GM18520 (cell line): ENCODE data around the gene SHQ1.
"Not testable (repeated sequence)": the region's sequence is repeated elsewhere in the genome, so short reads cannot be mapped to it uniquely, and the experiment has no call there.

ENCODE experiments used
- ATAC-seq: cut with Tn5 transposase; IDR thresholded peaks from one replicate; pipeline ENCODE4 v1.9.1; 2021; ENCODE audit not compliant: unreplicated experiment

The SHQ1 gene

DNA sequence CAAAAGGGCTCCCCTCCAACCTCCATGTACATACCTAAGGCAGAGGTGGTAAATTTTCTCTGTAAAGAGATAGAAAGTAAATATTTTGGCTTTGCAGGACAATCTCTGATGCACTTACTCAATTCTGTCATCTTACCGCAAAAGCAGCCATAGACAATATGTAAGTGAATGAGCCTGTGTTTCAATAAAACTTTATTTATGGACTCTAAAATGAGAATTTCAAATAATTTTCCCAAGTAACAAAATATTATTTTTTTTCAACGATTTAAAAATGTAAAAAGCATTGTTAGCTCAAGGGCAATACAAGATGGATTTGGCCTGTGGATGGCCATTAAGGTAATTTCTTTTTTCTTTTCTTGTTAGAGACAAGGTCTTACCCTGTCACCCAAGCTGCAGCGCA, 44.7 kb downstream of the SHQ1 start:
- no peak for ATAC-seq

DNA sequence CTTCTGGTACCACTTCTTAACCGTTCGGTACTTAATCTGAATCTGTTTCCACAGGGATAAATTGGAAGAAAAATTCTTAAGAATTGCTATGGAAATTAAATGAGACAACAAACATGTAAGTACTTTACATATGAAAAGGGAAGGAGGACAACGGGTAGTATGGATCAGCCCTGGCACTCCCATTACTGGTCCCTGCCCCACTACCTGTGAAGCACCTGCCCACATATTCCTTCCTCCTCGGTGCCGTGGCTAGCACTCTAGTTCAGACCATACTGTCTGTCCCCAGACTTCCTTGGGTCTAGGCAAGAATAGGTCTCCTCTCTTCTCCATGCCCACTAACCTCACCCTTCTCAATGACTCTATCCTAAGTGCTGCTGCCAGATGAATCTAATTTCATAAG, 46.2 kb downstream of the SHQ1 start:
- ATAC-seq = no peak

DNA sequence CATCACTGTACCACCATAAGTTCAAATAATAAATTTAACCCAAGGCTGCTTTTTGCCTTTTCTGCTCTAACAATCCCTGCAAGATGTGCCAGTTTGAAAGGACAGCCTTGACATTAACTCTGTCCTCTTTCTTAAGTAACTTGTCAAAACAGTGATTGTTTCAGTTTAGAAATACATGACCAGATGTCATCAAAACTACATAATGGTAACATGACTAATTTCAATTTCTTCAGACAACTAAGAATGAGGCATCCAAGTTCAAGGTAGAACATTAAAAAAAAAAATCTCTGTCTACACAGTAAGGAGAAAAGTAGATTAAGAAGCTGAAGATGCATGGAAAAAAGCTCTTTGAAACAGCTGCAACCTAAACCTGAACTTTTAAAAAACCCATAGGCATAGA, 47.4 kb downstream of the SHQ1 start:
- ATAC-seq = peak; percentile 41

DNA sequence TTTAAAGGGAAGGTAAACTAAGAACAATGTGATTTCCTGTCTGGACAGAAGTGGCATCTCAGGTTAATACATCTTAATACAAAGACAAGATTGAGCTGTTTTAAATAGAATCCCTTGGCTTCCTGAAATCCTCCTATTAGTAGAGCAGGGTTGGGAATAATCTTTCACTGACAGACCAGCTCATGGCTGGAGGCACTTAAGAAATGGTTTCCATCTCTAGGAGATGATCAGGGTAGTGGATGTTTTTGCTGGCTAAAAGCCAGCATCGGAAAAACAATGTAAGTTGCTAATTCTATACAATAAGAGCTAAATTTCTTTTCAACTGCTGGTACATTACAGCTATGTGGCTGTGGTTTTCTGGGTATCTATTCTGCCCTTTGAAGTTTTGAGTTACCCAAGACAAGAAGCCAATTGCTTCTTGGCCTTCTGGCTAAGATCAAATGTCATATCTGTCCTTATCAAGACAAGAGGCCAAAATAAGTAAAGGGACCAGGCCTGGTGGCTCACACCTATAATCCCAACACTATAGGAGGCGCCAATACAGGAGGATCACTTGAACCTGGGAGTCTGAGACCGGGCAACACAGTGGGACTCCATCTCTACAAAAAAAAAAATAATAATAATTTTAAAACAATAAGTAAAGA, 49.6 kb downstream of the SHQ1 start:
- ATAC-seq = no peak

DNA sequence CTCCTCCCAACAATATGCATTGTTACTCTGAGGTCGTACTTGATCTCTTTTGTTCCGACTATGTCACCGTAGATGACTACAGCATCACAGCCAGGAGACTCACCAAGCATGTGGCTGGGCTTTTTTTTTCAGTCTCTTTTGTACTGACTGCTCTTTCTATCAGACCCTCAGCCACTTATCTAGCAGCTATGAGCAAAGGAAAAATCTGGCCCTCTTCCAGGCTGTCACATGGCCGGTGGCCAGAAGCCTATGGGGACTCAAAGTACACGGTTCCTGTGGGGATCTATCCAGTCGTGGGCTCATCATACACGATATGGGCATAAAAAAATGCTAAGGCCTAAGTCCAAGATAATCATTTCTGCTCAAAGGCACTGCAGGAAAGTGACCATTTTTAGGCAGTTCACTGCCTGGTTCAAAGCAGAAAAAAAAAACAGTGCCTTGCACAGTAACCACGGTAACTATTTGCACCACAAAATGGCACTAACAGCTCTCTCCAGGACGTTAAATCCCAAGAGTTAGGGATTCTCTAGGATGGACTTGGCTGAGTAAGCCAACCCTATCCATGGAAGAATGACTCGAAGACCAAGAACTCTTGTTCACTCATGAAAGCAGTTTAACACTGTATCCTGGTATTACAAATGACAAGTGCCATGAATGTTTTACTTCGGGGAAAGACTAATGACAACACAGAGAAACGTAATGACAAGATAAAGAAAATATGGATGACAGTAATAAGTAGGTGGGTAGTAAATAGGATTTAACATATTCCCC, 50.3 kb downstream of the SHQ1 start:
- ATAC-seq = no peak

DNA sequence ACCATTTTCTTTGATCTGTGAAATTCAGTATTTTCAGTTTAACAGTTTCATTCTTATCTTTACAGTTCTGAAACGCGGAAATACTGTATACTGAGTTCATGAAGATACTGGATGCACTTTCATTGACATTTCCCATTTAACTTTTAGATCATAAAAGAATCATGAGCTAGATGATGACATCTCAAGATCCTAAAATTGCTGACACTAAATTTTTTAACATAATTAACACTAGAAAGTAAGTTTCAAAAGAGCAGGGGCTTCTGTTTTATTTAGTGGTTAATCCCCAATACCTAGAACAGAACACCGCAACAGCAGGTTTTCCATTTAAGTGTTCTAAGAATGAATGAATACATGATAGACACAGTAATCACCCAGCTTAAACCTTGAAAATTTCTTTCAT, 54.2 kb downstream of the SHQ1 start:
- no peak for ATAC-seq

DNA sequence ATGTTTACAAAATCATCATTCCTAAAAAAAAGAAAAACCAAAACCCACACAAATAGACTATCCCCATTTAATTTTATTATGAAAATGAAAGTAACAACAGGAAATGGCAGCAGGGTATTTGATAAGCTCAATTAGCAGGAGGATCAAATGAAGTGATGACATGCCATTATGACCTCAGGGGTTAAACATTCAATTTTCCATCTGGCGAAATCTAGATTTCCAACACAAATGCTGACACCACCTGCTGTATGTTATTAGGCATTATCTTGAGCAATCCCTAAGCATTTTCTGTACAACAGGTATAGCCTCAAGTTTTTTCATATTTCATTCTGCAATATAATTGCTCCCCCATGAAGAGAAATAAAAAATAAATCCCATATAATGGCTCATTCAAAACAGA, 57.1 kb downstream of the SHQ1 start:
- no peak for ATAC-seq

DNA sequence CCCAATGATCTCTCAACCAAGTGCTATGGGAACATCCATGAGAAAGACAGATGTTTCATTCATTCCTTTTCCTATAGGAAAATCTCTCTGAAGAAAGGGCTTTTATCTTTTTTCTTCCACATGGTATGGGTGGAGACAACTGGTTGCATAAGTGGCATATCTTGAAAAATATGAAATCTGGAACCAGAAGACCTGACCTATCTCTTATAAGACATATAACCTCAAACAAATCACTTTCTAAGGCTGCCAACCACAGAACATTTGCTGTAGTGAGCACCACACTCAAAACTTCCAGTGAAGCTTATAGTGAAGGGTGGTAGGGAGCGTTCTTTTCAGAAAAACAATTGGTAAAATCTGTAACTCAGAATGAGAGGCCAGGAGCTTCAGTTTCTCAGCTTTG, 58.5 kb downstream of the SHQ1 start:
- no peak for ATAC-seq

DNA sequence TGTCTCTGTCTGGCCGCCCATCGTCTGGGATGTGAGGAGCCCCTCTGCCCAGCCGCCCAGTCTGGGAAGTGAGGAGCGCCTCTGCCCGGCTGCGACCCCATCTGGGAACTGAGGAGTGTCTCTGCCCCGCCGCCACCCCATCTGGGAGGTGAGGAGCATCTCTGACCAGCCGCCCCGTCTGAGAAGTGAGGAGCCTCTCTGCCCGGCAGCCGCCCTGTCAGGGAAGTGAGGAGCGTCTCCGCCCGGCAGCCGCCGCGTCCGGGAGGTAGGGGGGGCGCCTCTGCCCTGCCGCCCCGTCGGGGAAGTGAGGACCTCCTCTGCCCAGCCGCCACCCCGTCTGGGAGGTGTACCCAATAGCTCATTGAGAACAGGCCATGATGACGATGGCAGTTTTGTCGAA, 60.0 kb downstream of the SHQ1 start:
- not testable (repeated sequence) for ATAC-seq

DNA sequence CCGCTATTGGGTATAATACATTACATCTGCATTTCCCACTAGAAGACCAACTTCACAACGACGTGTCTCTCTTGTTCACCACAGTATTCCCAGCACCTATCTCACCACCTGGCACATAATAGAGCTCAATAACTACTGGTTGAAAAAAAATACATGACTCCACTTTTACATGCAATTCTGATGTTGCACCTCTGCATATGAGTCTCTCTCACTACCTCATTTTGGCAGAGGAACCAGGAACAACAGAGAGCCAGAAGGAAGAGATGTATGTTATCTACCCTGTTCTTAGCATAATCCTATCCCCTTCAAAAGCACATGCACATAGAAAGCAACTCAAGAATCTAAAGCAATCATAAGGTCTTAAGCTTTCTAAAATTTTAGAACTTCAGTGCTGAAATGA, 61.6 kb downstream of the SHQ1 start:
- ATAC-seq = no peak

DNA sequence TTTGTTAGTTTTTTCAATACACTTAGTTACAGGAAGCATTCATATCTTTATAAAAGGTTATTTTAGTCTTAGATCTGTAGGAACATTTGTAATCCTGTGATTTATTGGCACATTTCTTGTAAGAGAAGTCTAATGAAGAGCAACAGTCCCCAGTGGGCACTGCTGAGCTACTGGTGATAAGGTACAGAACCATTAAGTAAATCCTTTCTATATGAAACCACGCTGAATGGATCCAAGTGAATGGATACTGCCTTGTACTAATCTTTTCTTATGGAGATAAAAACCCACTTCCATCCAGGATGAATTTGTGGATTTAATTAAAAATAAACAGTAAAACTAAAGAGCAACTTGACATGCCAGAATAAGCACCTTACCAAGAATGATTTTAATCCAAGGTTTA, 64.0 kb downstream of the SHQ1 start:
- ATAC-seq = no peak

DNA sequence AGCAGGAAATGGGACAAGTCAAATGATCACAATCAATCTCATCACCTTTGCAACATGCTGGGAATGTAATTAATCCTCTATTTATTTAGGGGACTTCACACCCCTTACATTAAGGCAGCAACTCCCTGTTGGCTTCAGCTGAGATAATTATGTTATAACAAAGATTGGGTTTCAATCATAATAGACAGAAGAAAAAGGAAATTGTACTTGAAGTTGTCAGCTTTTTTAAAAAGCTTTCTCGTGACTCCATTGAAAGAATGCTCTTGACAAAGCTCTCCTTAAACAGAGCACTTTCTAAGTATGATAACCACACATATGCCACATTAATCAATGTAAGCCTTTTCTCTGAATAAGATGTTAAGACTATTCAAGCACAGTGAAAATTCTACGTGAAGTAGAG, 65.7 kb downstream of the SHQ1 start:
- no peak for ATAC-seq

DNA sequence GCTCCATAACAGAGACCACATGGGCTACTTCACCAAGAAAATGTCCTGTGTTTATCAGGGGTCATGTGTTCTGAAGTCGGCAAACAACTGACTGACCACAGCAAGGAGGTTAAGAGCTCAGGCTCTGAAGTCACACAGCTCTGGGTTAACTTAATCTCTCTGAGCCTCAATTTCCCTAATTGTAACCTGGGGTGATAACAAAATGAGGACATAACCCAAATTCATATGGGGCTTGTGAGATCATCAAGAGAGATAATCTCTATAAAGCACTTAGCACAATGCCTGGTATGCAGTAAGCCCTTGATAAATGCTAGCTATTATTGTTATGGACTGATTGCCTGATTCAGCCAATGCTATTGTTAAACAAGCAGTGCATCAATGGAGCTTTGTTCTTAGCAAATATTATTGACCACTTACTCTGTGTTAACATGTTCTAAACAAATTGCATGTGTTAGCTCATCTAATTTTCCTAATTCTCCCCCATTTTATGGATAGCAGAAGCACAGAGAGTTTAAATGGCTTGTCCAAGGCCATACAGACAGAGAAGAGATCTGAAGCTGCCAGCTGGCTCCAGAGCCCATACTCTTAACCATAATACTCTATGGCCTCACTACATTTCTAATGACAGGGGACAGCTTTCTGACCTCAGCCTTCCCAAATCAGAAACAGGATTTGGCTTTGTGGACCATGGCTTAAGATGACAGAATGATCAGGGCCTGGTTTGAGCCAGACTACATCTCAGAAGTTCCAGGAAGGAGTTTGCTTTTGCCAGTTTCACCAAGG, 78.3 kb downstream of the SHQ1 start:
- no peak for ATAC-seq

DNA sequence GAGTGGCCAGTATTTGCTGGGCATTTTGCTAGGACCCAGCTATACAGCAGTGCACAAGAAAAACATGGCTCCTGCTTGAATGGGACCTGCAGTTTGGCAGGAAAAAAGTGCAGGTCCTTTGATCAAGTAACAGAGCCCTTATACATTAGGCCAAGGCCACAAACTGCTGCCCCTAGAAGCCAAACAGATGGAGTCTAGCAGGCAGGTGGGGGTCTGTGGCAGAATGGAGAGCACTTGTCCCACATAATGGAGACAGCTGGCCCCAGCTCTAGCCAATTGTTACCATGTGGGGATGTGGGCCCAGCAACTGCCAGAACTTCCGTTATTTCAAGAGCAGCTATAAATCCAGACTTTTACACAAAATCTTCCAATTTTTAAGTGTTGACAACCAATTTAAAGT, 79.3 kb downstream of the SHQ1 start:
- no peak for ATAC-seq

DNA sequence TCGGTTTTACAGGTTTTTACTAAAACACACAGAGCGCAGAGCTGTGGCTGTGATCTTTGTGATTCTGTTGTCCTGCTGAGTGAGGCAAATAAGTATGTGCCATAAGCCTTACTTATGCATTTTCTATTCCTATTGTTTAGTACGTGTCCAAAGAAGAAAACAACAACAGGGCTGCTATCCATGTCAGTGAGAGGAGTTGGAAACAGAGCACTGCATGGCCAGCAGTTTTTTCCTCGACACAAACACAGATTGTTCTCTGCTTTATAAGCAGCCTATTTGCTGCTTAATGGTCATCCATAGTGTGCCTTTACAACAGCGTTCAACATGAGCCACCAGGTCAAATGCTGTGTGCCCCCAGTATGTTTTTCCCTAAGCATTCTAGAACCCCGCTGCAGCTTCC, 79.8 kb downstream of the SHQ1 start:
- no peak for ATAC-seq

DNA sequence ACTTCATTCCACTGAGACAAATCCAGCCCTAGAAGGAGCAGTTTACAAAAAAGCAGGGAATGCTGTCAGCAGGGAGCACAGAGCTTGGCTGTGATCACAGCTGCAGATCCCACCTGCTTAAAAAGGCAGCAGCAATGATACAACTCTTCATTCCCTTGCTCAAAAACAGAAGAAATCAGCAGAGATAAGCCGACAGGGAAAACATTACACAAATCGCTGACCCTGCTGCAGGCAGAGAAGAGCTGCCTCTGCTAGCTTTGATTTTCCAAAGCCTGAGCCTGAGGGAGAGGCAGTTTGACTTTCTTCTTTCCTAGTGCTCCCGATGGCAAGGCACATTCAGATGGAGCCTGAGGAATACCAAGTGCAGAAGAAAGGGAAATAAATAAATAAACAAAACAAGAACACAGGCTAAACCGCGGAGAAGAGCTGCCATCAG, 80.2 kb downstream of the SHQ1 start:
- no peak for ATAC-seq

DNA sequence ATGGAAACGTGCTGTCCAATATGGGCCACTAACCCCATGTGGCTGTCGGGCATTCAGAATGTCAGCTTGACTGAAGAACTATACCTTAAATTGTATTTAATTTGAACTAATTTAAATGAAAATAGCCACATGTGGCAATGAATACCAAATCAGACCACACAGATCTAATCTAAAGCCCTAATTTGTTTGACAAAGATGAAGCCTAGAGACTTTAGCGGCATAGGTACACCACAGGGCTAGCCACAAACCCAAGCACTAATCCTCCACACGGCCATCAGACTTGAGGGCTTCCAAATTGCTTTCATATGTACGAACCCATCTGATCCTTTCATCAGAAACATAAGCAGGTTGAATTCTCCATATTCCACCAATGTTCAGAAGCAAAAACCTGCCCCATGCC, 81.4 kb downstream of the SHQ1 start:
- ATAC-seq = no peak

DNA sequence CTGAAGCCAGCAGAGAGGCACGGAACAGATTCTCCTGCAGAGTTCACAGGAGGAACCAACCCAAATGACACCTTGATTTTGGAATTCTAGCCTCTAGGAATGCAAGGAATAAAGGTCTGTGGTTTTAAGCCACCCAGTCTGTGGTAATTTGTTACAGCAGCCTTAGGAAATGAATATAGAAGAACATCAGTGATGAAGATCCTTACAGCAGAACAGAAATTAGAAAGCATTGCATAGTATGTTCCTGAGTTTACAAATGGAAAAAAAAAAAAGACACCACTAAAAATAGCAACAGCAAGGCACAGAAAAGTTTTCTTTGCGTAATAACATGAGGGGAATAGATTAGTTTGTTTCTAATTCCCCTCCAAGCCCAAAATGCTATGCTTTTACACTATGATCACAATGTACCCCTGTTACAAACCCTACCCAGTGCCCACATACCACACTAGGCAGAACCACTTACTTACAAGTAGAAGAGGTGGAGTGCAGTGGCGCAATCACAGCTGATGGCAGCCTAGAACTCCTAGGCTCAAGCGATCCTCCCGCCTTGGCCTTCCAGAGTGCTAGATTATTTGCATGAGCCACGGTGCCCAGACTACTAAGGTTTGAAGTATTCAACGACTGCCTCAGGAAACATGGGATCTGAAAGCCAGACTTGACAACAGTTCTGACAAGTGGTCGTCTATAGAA, 84.3 kb downstream of the SHQ1 start:
- no peak for ATAC-seq

DNA sequence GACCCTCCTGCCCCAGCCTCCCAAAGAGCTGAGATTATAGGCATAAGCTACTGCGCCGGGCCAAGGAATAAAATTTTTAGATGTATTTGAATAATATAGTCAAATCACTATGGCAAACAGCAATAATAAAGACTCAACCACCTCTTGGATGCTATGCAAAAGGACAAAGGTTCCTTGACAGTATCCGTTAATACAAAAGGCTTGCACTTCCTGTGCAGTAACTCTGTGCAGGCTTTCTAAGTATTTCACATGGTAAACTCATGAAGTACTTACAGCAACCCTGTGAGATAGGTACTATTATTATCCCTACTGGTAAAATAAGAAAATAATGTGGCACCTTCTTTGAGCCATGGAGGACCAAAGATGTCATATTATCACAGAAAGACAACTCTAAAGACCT, 86.8 kb downstream of the SHQ1 start:
- ATAC-seq = no peak

DNA sequence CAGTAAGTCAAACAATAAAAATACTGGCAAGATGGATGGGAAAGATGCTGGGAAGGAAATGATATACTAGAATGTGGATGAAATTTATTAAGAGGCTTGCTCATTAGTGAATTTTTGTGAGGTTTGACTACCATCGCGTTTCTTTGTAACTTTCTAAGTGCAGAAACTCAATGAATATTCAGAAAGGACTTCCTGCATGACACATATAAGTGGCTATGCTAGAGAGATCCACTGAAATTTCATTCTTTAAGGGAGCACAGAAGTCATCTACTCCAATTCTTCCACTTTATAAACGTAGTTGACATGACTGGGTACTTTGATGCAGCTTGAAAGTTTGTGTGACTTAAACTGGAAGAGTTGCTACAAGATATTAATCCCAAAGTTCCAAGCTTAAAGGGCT, 88.0 kb downstream of the SHQ1 start:
- ATAC-seq = no peak

DNA sequence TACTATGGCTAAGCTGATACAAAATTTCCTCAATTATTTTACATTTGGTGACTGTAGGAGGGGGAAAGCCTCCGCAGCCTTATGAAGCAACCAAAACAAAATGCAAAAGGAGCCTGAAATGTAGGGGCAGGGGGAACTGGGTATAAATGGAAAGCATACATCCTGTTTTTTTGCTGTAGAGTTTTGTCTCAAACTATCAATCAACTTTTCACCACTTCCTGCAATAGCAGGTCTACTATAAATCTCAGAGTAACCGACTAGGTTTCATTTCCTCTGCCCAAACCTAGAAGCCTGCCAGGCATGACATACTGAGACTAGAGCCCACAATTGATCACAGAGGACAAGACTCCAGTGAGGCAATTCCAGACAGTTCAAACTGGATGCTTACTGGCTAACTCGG, 91.3 kb downstream of the SHQ1 start:
- peak; percentile 100 for ATAC-seq

DNA sequence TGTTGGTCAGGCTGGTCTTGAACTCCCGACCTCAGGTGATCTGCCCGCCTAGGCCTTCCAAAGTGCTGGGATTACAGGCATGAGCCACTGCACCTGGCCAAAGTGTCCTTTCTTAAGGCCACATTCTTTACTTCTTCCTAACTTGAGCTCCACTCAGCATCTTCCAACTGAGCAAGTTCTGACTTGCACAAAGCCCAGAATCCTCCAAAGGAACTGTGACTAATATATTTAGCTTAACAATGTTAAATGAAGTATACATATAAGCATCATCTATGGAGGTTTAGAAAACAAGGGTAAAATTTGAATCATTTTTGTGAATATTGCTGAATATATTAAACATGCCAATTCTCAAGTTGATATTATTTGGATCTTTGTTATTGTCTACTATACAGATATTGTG, 93.7 kb downstream of the SHQ1 start:
- no peak for ATAC-seq
